HepG2 (cell line): ENCODE results near the gene ZBTB45. TPM values are rescaled to one million over a fixed set of nuclear protein-coding genes. Genes with fewer than 3 reads are reported as not detected.

Experiments used
- ATAC-seq: fragments of 200-7000 bp; cut with Tn5 transposase; 3 replicates; pipeline ENCODE4 v1.9.1; 2020; ENCODE audit warnings: mild to moderate bottlenecking, moderate library complexity
- BruUV-seq: library from RNA; stranded (reverse); fragments of 400-500 nt; replicated peaks from 2 replicates; lab custom pipeline; 2021; lab: Mats Ljungman, UMichigan
- CTCF ChIA-PET: fragments of 300-600 bp; formaldehyde crosslinking; extraction: SDS; loops from one replicate; lab custom pipeline; 2021; ENCODE audit warnings: low total read pairs, inconsistent platforms, low intra/inter-chr PET ratio; lab: Yijun Ruan, JAX
- POLR2A ChIA-PET: fragments of 350-600 bp; sonication (Branson Sonifier 250); formaldehyde crosslinking; loops from one replicate; lab custom pipeline; 2020; ENCODE audit warnings: antibody characterized with exemption, inconsistent platforms; lab: Yijun Ruan, JAX
- DNase-seq: peaks from one replicate; pipeline ENCODE4 v3.0.0-alpha.2; 2015; ENCODE audit warnings: low spot score
- FAIRE-seq: peaks from 3 replicates; lab custom pipeline; 2011; peaks lifted over from hg19 to GRCh38; lab: Jason Lieb, UNC
- H2AFZ ChIP-seq: one replicate; pipeline ENCODE4 v1.6.1; 2011; ENCODE audit warnings: low read length, inconsistent platforms
- H3K27ac ChIP-seq: fragments of 300-600 bp; 3 replicates; pipeline ENCODE4 v1.8.0; 2011; ENCODE audit warnings: mixed run types, mild to moderate bottlenecking, mixed read lengths, low read length, inconsistent platforms; ENCODE audit not compliant: insufficient read depth; ENCODE audit errors: extremely low read length
- H3K27me3 ChIP-seq, 2 experiments: fragments of 200-600 bp in 1 of 2; 2 replicates in 1 of 2; 3 replicates in 1 of 2; pipeline versions ENCODE4 v1.6.0 to v1.8.0; 2011; ENCODE audit warnings: low read length in 2 of 2, mild to moderate bottlenecking in 2 of 2, moderate library complexity in 2 of 2, inconsistent platforms in 1 of 2; ENCODE audit not compliant: insufficient read depth in 2 of 2, control insufficient read depth in 1 of 2
- H3K36me3 ChIP-seq, 2 experiments: fragments of 200-600 bp in 1 of 2; replicated peaks in 1 of 2; 2 replicates in 1 of 2; 3 replicates in 1 of 2; pipeline versions ENCODE4 v1.5.1 to v1.8.0; 2011; ENCODE audit warnings: low read length in 2 of 2, inconsistent platforms in 1 of 2; ENCODE audit not compliant: insufficient read depth in 2 of 2, control insufficient read depth in 1 of 2
- H3K4me1 ChIP-seq: 2 replicates; pipeline ENCODE4 v1.5.1; 2012; ENCODE audit warnings: low read length, inconsistent platforms; ENCODE audit not compliant: insufficient read depth
- H3K4me2 ChIP-seq: 2 replicates; pipeline ENCODE4 v1.6.0; 2011; ENCODE audit warnings: low read depth, low read length, inconsistent platforms
- H3K4me3 ChIP-seq, 3 experiments: fragments of 200-600 bp in 1 of 3; sonication (generic), shearing (Covaris generic) in 1 of 3; replicated peaks in 1 of 3; 2 replicates each; pipeline ENCODE4 v1.5.1; 2011 to 2016; ENCODE audit warnings: low read length in 3 of 3, inconsistent platforms in 2 of 3, low read depth in 2 of 3, mild to moderate bottlenecking in 2 of 3, control low read depth in 1 of 3, mixed read lengths in 1 of 3; ENCODE audit not compliant: insufficient read depth in 1 of 3
- H3K79me2 ChIP-seq: one replicate; pipeline ENCODE4 v1.6.1; 2011; ENCODE audit warnings: low read length, inconsistent platforms; ENCODE audit not compliant: insufficient read depth
- H3K9ac ChIP-seq: 2 replicates; pipeline ENCODE4 v1.6.0; 2011; ENCODE audit warnings: mild to moderate bottlenecking, low read depth, low read length, inconsistent platforms; ENCODE audit not compliant: insufficient read depth
- H3K9me3 ChIP-seq: 2 replicates; pipeline ENCODE4 v1.5.1; 2012; ENCODE audit warnings: mild to moderate bottlenecking, low read length
- H4K20me1 ChIP-seq: 2 replicates; pipeline ENCODE4 v1.6.0; 2011; ENCODE audit warnings: inconsistent platforms, mild to moderate bottlenecking, low read length, moderate library complexity; ENCODE audit not compliant: insufficient read depth
- HOXA9 ChIP-seq: sonication (generic); formaldehyde crosslinking; IDR thresholded peaks from 2 replicates; pipeline ENCODE4 v1.8.1; 2022; ENCODE audit warnings: missing genetic modification reagents, mild to moderate bottlenecking, moderate library complexity, borderline replicate concordance
- ISX ChIP-seq: sonication (generic); formaldehyde crosslinking; conservative IDR thresholded peaks from 2 replicates; pipeline ENCODE4 v1.5.0; 2020; ENCODE audit warnings: missing genetic modification reagents
- NAIF1 ChIP-seq: sonication (generic); formaldehyde crosslinking; IDR thresholded peaks from 2 replicates; pipeline ENCODE4 v1.5.0; 2020; ENCODE audit warnings: mild to moderate bottlenecking, missing genetic modification reagents, borderline replicate concordance
- RXRA ChIP-seq: sonication (generic); formaldehyde crosslinking; IDR thresholded peaks from 2 replicates; pipeline ENCODE4 v1.5.1; 2020; ENCODE audit warnings: missing genetic modification reagents
- SALL2 ChIP-seq: sonication (generic); formaldehyde crosslinking; IDR thresholded peaks from 2 replicates; pipeline ENCODE4 v1.8.1; 2023; ENCODE audit warnings: mild to moderate bottlenecking, missing genetic modification reagents, inconsistent platforms
- ZNF30 ChIP-seq: sonication (generic); formaldehyde crosslinking; IDR thresholded peaks from 2 replicates; pipeline ENCODE4 v1.5.0; 2020; ENCODE audit warnings: mild to moderate bottlenecking, missing genetic modification reagents
- ZNF33A ChIP-seq: sonication (generic); formaldehyde crosslinking; IDR thresholded peaks from 2 replicates; pipeline ENCODE4 v1.5.1; 2020; ENCODE audit warnings: missing genetic modification reagents, mild to moderate bottlenecking, moderate library complexity, borderline replicate concordance
- WGBS: methylation state at CpG from one replicate; pipeline ENCODE4 v1.1.6; 2017; ENCODE audit warnings: low lambda C conversion rate; 5-methylcytosine and 5-hydroxymethylcytosine counted together
- in situ Hi-C: cut with HindIII; loops from 2 replicates; pipeline ENCODE4 v1.10.0; 2017; ENCODE audit warnings: low pct_unique_long_range_greater_than_20kb; ENCODE audit not compliant: extremely low pct_ligation_motif_present
- intact Hi-C: fragments of 100-400 bp; cut with micrococcal nuclease; formaldehyde crosslinking; loops from one replicate; pipeline ENCODE4 v1.10.0; 2022; ENCODE audit not compliant: unreplicated experiment
- polyA plus RNA-seq, 8 experiments: library from polyadenylated mRNA; depleted of rRNA in 3 of 8; stranded (reverse) in 7 of 8; unstranded in 1 of 8; fragments of >200 nt; fragmentation: Illumina TruSeq in 4 of 8; extraction: Trizol in 4 of 8; gene quantifications; 2 replicates each; pipeline versions ENCODE4 v1.2.1 to v1.2.3, GENCODE V29; 2011 to 2016; ENCODE audit warnings: low read depth in 4 of 8, missing spikeins in 1 of 8, mixed read lengths in 1 of 8; ENCODE audit not compliant: insufficient read depth in 1 of 8
- total RNA-seq, 5 experiments: library from RNA; depleted of rRNA; stranded (reverse); fragments of >200 nt; fragmentation: Illumina TruSeq; extraction: Trizol; gene quantifications; 2 replicates each; pipeline ENCODE4 v1.2.3, GENCODE V29; 2016; ENCODE audit warnings: low read depth in 1 of 5
- TF ChIP-seq, protein P1 (sequence below): sonication (generic); formaldehyde crosslinking; IDR thresholded peaks from 2 replicates; pipeline ENCODE4 v1.8.0; 2022; ENCODE audit warnings: mild to moderate bottlenecking, missing genetic modification reagents, borderline replicate concordance
- TF ChIP-seq, protein P2 (sequence below): sonication (generic); formaldehyde crosslinking; IDR thresholded peaks from 2 replicates; pipeline ENCODE4 v1.4.0; 2020; ENCODE audit warnings: low read depth, mild to moderate bottlenecking, missing genetic modification reagents
- TF ChIP-seq, protein P3 (sequence below): sonication (generic); formaldehyde crosslinking; conservative IDR thresholded peaks from 2 replicates; pipeline ENCODE4 v1.4.0; 2020; ENCODE audit warnings: missing genetic modification reagents
- TF ChIP-seq, protein P4 (sequence below): sonication (generic); formaldehyde crosslinking; IDR thresholded peaks from 2 replicates; pipeline ENCODE4 v1.9.0; 2021; ENCODE audit warnings: missing genetic modification reagents, mild to moderate bottlenecking, borderline replicate concordance
- TF ChIP-seq, protein P5 (sequence below): sonication (generic); formaldehyde crosslinking; conservative IDR thresholded peaks from 2 replicates; pipeline ENCODE4 v1.4.0; 2020; ENCODE audit warnings: missing genetic modification reagents

ZBTB45 gene
- total and polyA plus RNA-seq, 2 of the 13 experiments (the other 11 are each of a cell fraction or from before 2014, with no cell fraction given), result 3.0 to 3.7 TPM

DNA sequence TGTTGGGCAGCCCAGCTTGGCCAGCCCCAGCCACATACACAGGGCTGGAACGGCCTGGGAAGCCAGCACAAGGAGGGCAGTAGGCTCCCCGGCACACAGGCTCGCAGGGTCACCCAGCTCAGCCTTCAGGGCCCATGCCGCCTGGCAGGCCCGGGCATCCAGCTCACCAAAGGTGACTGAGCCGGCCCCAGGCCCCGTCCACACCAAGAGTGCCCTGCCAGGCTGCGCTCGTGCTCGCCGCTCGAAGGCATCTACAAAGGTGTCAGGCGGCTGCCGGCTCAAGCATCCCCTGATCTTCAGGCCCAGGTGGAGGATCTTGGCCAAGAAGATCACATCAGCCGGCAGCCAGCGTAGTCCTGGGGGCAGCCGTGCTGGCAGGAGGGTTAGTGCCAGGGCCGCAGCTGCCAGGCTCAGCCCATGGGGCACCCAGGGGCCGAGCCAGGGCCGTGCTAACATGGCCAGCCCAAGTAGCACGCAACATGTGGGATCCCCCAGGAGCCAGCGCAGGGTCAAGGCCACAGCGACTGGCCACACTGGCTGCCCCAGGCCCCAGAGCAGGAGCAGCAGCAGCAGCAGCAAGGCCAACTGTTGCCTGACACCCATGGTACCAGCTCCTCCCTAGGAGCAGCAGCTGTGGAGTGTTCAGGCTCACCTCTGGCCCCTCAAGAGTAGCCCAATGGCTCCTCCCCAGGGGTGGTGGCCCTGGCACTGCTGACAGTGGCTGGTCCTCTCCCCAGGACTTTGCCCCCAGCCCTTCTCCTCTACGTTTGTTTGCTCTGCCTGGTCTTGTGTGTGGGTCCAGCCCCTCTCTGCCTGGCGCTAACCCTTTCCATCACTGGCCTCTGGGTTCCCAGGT, 8.0 kb downstream of the ZBTB45 start, which contains the start of gene SLC27A5:
Gene SLC27A5 (minus strand): TSS at position 640 of the 856 bp plus-strand sequence. CDS start 37 bp downstream, at position 603.
- no peaks in the 10 kb centered on the region for H4K20me1 ChIP-seq
- DNase-seq (peak; percentile 91), FAIRE-seq (peak; percentile 92), ATAC-seq (peak; percentile 83)
- H3K9ac ChIP-seq, result peak within 1 kb of the TSS; percentile 49
- peak within 1 kb of the TSS; percentile 79 for H3K27ac ChIP-seq
- WGBS, result 73% methylated on average over 4 of the region's 25 CpGs
- H3K4me2 ChIP-seq, result peak within 1 kb of the TSS; percentile 85
- H3K4me1 ChIP-seq, result peaks cover 60% of the 10 kb centered on the region
- intact Hi-C loops, result no loop called here
- no peaks in the 10 kb centered on the region; a peak in 1 of 5 replicates for H3K27me3 ChIP-seq
- no TSS peak for BruUV-seq
- no peaks in the 10 kb centered on the region for H3K9me3 ChIP-seq
- ChIA-PET POLR2A (interaction anchor here (0.6 to 5.8 kb wide), 10 partner anchors 9 to 149 kb away, joined by 3 to 44 read pairs (median 5); partner anchors contain the start of genes CHMP2A, TRIM28, UBE2M and ZBTB45), CTCF (no interaction called here)
- no peak within 1 kb of the TSS for H2AFZ ChIP-seq
- peaks cover 2 to 4% of the 10 kb centered on the region in 2 experiments; a peak in 3 of 5 replicates for H3K36me3 ChIP-seq
- peak within 1 kb of the TSS in 2 of 3 experiments; percentile 5 to 59; a peak in 4 of 6 replicates for H3K4me3 ChIP-seq
- peaks cover 10% of the 10 kb centered on the region for H3K79me2 ChIP-seq
- in situ Hi-C loops, result no loop called here
- TF ChIP-seq ISX (CRISPR knock-in tag) (no peak), SALL2 (CRISPR knock-in tag) (no peak), RXRA (peak; percentile 94), ZNF30 (CRISPR knock-in tag) (no peak), ZNF33A (CRISPR knock-in tag) (no peak), NAIF1 (CRISPR knock-in tag) (peak; percentile 53; the same call in 1 of the 2 replicates), HOXA9 (CRISPR knock-in tag) (no peak)
- TF ChIP-seq, protein P1, sequence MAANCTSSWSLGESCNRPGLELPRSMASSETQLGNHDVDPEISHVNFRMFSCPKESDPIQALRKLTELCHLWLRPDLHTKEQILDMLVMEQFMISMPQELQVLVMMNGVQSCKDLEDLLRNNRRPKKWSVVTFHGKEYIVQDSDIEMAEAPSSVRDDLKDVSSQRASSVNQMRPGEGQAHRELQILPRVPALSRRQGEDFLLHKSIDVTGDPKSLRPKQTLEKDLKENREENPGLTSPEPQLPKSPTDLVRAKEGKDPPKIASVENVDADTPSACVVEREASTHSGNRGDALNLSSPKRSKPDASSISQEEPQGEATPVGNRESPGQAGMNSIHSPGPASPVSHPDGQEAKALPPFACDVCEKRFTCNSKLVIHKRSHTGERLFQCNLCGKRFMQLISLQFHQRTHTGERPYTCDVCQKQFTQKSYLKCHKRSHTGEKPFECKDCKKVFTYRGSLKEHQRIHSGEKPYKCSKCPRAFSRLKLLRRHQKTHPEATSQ (CRISPR knock-in tag), result no peak
- TF ChIP-seq, protein P2, sequence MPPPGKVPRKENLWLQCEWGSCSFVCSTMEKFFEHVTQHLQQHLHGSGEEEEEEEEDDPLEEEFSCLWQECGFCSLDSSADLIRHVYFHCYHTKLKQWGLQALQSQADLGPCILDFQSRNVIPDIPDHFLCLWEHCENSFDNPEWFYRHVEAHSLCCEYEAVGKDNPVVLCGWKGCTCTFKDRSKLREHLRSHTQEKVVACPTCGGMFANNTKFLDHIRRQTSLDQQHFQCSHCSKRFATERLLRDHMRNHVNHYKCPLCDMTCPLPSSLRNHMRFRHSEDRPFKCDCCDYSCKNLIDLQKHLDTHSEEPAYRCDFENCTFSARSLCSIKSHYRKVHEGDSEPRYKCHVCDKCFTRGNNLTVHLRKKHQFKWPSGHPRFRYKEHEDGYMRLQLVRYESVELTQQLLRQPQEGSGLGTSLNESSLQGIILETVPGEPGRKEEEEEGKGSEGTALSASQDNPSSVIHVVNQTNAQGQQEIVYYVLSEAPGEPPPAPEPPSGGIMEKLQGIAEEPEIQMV (CRISPR knock-in tag), result 0 out of 2 replicates have a peak, but pooled peaks have one; percentile 45
- TF ChIP-seq, protein P3, sequence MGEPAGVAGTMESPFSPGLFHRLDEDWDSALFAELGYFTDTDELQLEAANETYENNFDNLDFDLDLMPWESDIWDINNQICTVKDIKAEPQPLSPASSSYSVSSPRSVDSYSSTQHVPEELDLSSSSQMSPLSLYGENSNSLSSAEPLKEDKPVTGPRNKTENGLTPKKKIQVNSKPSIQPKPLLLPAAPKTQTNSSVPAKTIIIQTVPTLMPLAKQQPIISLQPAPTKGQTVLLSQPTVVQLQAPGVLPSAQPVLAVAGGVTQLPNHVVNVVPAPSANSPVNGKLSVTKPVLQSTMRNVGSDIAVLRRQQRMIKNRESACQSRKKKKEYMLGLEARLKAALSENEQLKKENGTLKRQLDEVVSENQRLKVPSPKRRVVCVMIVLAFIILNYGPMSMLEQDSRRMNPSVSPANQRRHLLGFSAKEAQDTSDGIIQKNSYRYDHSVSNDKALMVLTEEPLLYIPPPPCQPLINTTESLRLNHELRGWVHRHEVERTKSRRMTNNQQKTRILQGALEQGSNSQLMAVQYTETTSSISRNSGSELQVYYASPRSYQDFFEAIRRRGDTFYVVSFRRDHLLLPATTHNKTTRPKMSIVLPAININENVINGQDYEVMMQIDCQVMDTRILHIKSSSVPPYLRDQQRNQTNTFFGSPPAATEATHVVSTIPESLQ (CRISPR knock-in tag), result no peak
- TF ChIP-seq, protein P4, sequence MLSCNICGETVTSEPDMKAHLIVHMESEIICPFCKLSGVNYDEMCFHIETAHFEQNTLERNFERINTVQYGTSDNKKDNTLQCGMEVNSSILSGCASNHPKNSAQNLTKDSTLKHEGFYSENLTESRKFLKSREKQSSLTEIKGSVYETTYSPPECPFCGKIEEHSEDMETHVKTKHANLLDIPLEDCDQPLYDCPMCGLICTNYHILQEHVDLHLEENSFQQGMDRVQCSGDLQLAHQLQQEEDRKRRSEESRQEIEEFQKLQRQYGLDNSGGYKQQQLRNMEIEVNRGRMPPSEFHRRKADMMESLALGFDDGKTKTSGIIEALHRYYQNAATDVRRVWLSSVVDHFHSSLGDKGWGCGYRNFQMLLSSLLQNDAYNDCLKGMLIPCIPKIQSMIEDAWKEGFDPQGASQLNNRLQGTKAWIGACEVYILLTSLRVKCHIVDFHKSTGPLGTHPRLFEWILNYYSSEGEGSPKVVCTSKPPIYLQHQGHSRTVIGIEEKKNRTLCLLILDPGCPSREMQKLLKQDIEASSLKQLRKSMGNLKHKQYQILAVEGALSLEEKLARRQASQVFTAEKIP, result no peak
- TF ChIP-seq, protein P5, sequence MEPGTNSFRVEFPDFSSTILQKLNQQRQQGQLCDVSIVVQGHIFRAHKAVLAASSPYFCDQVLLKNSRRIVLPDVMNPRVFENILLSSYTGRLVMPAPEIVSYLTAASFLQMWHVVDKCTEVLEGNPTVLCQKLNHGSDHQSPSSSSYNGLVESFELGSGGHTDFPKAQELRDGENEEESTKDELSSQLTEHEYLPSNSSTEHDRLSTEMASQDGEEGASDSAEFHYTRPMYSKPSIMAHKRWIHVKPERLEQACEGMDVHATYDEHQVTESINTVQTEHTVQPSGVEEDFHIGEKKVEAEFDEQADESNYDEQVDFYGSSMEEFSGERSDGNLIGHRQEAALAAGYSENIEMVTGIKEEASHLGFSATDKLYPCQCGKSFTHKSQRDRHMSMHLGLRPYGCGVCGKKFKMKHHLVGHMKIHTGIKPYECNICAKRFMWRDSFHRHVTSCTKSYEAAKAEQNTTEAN (CRISPR knock-in tag), result no peak
